ENCODE measurements around the gene LAMB4.
"Not testable (repeated sequence)": the region's sequence is repeated elsewhere in the genome, so short reads cannot be mapped to it uniquely, and the experiment has no call there.

LAMB4 gene

DNA sequence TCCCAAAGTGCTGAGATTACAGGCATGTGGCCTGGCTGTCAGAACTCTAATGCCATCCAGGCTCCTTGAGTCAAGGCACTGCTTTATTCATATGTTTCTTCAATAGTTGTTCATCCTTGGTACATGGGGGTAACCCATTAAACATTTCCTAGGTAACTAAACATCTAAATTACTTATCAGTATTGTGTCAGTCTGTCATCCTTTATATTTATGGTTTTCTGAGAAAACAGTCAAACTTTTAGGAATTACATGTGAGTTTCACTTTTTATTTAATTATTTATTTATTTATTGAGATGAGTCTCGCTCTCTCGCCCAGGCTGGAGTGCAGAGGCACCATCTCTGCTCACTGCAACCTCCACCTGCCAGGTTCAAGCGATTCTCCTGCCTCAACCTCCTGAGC is 81.7 kb downstream of the LAMB4 start:
- DNase-seq (ENCODE audit: low spot score), result no peak

DNA sequence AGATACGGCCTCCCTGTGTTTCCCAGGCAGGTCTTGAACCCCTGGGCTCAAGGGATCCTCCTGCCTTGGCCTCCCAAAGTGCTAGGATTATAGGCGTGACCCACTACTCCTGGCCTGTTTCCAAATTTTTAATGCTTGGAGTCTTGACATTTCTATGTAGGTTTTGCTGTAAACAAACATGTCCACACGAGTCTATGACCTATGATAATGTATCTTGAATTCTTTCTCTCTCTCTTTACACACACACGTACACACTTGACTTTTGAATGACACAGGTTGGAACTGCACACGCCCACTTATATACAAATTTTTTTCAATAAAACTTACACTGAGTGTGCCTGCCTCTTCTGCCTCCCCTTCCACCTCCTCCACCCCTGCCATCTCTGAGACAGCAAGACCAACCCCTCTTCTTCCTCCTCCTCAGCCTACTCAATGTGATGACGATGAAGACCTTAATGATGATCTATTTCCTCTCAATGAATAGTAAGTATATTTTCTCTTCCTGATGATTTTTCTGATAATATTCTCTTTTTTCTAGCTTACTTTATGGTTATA is 83.1 kb downstream of the LAMB4 start:
- no peak for DNase-seq (ENCODE audit: low spot score)

DNA sequence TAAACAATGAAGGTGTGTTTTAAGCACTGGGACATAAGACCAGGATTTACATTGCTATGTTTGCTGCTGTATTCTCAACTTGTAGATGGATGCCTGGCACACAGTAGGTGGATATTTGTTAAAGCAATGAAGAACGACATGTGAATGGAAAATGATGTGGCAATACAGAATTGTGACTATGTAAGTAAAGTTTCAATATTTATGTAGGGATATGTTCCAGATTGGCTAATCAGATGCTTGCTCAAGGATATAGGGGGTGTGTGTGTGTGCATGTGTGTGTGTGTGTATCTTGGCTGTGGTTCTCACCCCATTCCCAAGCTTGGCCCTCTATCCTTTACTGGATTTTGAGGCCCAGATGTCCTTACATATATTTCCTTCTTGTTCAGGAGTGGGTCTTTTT is 84.5 kb downstream of the LAMB4 start:
- DNase-seq (ENCODE audit: low spot score), result no peak

DNA sequence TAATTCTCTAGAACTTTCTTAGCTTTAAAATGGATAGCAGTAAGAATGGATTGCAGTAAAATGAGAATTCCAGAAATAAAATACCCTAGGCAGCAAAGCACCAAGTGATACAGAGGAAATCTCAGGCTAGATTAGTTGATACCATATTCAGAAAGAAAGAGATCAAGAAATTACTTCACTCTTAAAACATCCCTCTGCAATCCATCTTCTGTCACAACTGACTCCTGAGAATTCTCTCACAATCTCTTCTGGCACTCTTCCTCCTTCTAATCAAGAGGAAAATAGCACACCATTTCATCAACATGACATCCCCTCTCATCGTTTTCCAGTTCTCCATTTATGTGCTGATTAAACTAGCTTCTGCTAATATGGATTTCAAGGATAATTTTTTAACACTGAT is 85.0 kb downstream of the LAMB4 start:
- peak; percentile 37 for DNase-seq (ENCODE audit: low spot score)

GRCh38 chr7:108044345-108044744 is 85.8 kb downstream of the LAMB4 start:
- no peak for DNase-seq (ENCODE audit: low spot score)

GRCh38 chr7:108038986-108039385 is 91.2 kb downstream of the LAMB4 start:
- no peak for DNase-seq (ENCODE audit: low spot score)

GRCh38 chr7:108037741-108038140 is 92.4 kb downstream of the LAMB4 start:
- DNase-seq (ENCODE audit: low spot score), result no peak

GRCh38 chr7:108037140-108037539 is 93.0 kb downstream of the LAMB4 start:
- DNase-seq (ENCODE audit: low spot score), result no peak

DNA sequence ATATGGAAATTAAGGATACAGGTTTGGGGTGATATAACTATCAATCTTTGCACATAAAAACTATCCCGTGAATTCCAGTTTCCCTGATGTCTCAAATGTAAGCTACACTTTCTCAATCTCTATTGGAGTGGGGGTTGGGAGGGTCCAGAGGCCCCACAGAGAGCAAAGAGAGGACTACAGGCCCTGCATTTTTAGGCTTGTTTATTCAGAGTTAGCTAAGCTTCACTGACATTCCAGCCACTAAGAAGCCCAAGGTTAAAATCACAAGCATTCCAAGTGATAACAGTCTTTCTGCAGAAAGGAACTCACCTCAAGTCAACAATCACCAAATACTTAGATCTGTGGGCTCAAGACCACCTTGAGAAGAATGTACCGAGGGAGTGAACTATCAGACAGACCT is 95.6 kb downstream of the LAMB4 start:
- no peak for DNase-seq (ENCODE audit: low spot score)

DNA sequence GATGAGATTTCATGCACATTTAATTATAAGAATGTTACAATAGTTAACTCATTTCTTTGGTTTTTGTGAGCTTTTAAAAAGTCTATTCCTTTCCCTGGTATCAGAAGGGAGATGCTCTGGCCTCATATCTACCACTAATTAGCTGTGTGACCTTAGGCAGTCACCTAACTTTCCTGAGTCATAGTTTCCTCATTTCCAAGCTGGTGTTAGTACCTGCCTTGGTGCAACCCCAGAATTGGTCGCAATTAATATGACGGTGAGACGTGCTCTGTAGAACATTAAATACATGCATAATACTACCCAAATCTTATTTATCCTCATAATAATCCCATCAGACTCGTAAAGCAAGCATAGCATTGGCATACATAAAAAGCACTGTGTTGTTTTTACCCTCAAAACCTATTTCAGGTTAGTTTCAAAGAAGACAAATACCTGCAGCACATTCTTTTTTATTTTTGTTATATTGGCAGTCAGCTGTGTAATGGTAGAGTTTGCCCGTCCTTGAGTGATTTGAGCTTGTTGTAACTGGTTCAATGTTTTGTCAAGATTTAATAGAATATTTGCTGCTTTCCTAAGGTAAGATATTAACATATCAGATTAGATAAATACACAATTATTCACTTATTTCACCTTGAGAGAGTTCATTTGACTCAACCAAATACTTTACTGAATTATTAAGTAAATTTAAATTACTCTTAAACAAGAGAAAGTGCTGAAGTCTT is 96.2 kb downstream of the LAMB4 start:
- DNase-seq (ENCODE audit: low spot score), result no peak

- DNase-seq (ENCODE audit: low spot score), result not testable (repeated sequence)
These were observed 96.9 kb downstream of the LAMB4 start for GRCh38 chr7:108033309-108033708.

DNA sequence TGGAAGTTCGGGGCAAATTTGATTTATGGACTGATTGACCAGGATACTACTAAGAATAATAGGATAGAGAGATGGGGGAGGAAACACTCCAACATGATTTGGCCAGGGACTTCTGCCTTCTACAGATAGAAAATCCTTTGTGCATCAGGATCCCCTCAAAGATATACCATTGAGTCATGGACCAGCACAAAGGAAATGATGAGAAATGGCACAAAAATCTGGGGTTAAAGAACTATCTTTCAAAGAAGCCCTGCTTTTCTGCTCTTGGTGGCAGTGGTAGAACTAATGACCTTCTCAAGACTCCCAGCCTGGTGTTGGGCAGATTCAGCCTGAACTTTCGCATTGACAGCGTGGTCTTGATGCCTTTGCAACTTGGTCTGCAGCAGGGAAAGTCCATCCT is 99.6 kb downstream of the LAMB4 start:
- peak; percentile 28 for DNase-seq (ENCODE audit: low spot score)

DNA sequence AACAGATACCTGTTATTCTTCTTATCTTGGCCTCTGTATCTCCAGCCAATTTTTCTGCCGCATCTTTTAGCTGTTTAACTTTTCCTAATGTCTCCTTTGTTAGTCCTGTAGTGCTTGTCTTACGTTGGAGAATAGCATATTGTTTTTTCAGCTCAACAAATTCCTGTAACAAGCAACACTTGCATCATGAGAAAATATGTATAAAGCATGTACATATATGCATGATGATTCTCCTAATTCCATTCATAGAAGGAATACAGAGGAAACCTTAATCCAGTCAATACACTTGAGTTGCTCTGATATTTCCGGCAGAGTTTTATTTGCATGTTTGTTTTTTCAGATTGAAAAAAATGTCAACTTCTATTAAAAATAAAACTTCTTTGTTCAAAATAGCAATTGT is 101.1 kb downstream of the LAMB4 start:
- DNase-seq (ENCODE audit: low spot score), result no peak

- DNase-seq (ENCODE audit: low spot score), result no peak
These were observed 102.0 kb downstream of the LAMB4 start for GRCh38 chr7:108028111-108028510.

DNA sequence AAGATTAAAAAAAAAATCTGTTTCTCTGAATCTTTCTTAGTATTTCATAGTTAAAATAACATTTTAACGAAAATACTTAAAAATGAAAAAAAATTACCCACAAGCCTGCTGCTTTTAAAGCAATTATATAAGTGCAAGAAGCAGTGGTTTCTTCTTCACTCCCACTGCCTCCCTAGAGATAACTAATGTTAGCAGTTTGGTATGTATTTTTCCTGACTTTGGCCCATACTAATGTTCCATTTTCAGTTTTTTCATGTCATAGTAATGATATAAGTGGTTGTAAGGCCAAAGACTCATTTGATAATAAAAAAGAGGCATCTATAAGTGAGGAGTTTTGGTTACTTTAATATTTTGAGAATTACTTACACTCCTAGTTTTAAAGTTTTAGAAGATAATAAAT is 102.9 kb downstream of the LAMB4 start:
- DNase-seq (ENCODE audit: low spot score), result no peak

GRCh38 chr7:108026647-108027046 is 103.5 kb downstream of the LAMB4 start:
- DNase-seq (ENCODE audit: low spot score), result no peak

- DNase-seq (ENCODE audit: low spot score), result no peak
These were observed 104.0 kb downstream of the LAMB4 start for GRCh38 chr7:108026116-108026515.

GRCh38 chr7:108024538-108024937 is 105.6 kb downstream of the LAMB4 start:
- DNase-seq (ENCODE audit: low spot score), result no peak

DNA sequence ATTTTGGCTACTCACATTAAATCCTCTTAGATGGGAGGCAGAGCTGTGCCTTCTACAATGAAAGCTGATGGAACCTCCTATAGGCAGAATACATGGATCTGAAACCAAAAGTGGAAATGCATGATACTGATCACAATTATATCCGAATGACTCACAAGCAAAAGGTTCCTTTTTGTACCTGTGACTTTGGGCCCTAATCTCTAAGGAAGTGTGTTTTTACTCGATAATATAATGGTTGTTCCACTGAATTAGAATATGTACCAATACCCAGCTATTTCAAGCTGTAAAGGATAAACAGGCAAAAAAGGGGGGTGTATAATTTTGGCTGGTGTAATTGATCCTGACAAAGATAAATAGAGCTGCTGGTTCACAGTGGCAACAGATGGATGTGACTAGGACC is 109.6 kb downstream of the LAMB4 start:
- DNase-seq (ENCODE audit: low spot score), result no peak

DNA sequence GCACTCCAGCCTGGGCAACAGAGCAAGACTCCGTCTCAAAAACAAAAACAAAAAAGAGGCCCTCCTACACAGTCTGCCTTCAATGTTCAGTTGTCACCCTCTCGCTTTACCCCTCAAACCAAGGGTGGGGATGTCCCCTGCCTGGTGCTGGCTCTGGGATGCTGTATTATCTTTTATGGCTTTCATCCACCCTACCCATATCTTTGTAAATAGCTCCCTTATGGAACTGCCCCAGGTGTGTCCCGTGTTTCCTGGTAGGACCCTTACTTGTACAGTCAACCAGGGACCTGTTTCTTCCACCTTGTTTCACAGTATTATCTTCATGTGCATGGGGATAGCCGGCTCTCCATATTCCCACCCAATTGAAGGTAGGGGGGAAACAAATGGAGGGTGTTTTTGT is 111.5 kb downstream of the LAMB4 start:
- DNase-seq (ENCODE audit: low spot score), result no peak

DNA sequence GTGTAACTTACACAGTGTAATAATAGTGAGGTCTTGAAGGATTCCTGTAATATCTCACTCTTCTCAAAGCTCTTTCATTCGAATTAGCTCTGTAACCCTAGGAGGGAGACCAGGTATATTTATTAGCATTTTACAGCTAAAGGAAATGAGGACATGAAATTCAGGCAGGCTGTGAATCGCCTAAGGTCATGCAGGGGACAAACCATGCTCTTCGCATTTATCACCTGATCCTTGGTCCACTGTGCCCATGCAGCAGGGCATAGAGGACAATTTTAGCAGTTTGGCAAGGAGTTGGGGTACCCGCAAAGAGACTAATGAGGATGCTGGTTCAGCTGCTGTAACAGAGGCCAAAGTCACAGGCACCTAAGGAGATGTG is 112.4 kb downstream of the LAMB4 start:
- DNase-seq (ENCODE audit: low spot score), result no peak

DNA sequence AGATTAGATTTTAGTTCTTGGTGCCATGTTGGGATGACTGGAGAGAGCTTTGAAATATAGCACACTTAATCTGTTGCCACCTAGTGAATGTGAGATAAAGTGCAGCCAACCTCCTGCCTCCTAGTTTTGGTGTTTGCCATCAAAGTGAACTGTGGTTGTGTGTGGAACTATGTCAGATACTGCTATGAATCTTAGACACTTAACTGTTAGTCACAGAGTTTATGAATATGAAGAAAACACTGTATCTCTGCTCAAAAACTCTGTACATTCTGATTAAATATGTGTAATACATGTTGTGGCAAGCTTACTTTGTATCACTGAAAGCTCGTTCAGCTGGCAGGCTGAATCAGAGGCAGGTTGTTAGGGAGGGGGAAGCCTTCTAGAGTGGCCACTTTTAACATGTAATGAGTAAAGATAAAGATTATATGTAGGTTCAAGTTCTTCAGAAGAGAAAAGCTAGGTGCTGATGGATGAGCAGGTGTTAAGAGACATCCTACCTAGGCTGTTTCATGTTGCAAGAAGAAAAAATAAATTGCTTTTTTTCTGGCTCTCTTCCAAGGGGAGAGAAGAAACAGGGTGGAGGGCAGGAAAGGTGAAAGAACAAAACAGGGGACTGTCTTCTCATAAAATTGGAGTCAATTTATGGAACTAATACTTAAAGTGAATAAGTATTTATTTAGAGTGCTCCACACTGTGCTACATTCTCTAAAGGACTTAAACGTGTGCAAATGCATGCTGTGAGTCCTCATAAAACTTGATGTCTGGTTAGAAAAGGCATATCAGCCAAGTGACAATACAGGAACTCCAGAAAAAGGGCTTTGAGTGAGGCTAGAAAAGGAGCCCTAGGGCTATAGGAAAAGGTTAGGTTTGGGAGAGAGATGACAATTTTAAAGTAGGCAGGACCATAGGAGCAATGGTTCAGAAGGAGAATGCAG is 113.1 kb downstream of the LAMB4 start:
- peak; percentile 52 for DNase-seq (ENCODE audit: low spot score)

DNA sequence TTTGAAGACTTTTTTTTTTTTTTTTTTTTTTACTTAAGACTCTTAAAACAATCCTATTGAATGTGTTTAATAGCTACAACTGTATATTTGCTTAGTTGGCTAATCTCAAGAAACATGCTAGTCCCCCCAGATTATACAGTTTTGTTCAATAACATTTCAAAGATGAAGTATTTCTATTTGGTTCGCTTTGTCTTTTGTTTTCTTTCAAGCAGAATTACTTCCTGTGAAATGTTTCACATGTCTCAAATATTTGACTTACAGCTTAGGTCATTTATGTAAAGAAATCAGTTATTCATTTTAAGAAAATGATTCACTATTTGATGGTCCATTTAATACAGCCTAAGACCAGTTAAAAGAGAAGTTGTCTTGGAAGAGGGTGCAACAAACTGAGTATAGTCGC is 114.4 kb downstream of the LAMB4 start:
- DNase-seq (ENCODE audit: low spot score), result no peak

Data from GM03348 (cell line).